Neutrophil (primary cell): ENCODE measurements around the gene KPNA3.
A peak's percentile ranks its signal among the peaks of the same experiment; 100 is the strongest.
"Not testable (repeated sequence)": the region's sequence is repeated elsewhere in the genome, so short reads cannot be mapped to it uniquely, and the experiment has no call there.

Experiments used
- H3K27ac ChIP-seq: fragments of 200-600 bp; sonication (generic); 2 replicates; pipeline ENCODE4 v1.5.1; 2016; ENCODE audit warnings: mild to moderate bottlenecking, moderate library complexity
- H3K27me3 ChIP-seq: fragments of 200-600 bp; sonication (generic); 2 replicates; pipeline ENCODE4 v1.6.0; 2016; ENCODE audit warnings: mild to moderate bottlenecking
- H3K36me3 ChIP-seq: fragments of 200-600 bp; sonication (generic); 2 replicates; pipeline ENCODE4 v1.5.1; 2017
- H3K4me1 ChIP-seq, 2 experiments: fragments of 200-600 bp in 1 of 2; sonication (generic) in 1 of 2; 1 replicate in 1 of 2; 2 replicates in 1 of 2; pipeline versions ENCODE4 v1.5.1 to v1.6.1; 2013 to 2016; ENCODE audit warnings: low read depth in 1 of 2, low read length in 1 of 2, mild to moderate bottlenecking in 1 of 2, moderate library complexity in 1 of 2; ENCODE audit not compliant: control insufficient read depth in 1 of 2, insufficient read depth in 1 of 2
- H3K4me3 ChIP-seq, 2 experiments: fragments of 200-600 bp in 1 of 2; sonication (generic) in 1 of 2; 1 replicate in 1 of 2; 2 replicates in 1 of 2; pipeline ENCODE4 v1.5.1; 2013 to 2016; ENCODE audit warnings: low read depth in 1 of 2, low read length in 1 of 2, mild to moderate bottlenecking in 1 of 2, moderate library complexity in 1 of 2
- H3K9me3 ChIP-seq: fragments of 200-600 bp; sonication (generic); 2 replicates; pipeline ENCODE4 v1.5.1; 2016
- CTCF ChIP-seq: fragments of 200-600 bp; sonication (generic); IDR thresholded peaks from 2 replicates; pipeline ENCODE4 v1.5.1; 2016; ENCODE audit warnings: antibody characterized with exemption

The KPNA3 gene

DNA sequence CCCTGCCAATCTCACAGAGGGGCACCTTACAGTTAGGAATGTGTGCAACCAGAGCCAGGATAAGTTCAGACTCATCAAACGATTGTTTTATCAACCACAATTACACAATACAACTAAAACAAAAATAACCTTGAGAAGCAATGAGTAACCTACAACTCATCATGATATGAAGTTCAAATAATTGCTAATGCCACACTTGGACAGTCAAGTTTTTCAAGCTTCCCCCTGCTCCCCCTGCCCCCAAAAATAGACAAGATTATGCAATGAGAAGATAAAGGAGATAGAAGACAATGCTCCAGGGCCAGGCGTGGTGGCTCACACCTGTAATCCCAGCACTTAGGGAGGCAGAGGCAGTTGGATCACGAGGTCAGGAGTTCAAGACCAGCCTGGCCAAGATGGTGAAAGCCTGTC is 13.6 kb upstream of the KPNA3 start:
- no peak for TF ChIP-seq CTCF

GRCh38 chr13:49803047-49803446 is 10.6 kb upstream of the KPNA3 start:
- not testable (repeated sequence) for H3K27ac ChIP-seq, H3K4me1 ChIP-seq, H3K36me3 ChIP-seq, H3K27me3 ChIP-seq, H3K4me3 ChIP-seq, H3K9me3 ChIP-seq

More for the DNA sequence above, 13.6 kb upstream of the KPNA3 start:
- H3K36me3 ChIP-seq = no peaks in the 10 kb centered on the region
- H3K4me3 ChIP-seq = no peak overlapping the region
- H3K27ac ChIP-seq = no peak overlapping the region
- peaks cover 4% of the 10 kb centered on the region for H3K27me3 ChIP-seq
- no peaks in the 10 kb centered on the region for H3K9me3 ChIP-seq
- no peaks in the 10 kb centered on the region for H3K4me1 ChIP-seq

DNA sequence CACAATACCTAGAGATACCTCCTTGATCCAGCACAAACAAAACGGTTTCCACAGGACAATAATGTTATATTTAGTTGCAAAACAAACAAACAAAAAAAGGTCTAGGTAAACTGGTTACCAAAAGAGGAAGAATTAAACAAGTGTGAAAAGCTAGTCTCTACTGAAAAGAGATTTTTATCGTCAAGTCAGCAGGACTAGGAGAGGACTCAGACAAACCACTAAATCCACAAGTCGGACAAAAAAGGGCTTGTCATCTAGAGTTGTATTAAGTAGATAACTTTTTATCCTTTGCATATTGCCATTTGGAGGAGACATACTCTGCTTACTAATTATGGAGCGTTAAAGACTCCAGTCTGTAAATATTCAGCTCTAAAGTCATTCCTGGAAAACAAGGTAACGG is 9.9 kb upstream of the KPNA3 start:
- Histone ChIP-seq H3K9me3 (no peaks in the 10 kb centered on the region), H3K4me1 (no peaks in the 10 kb centered on the region), H3K4me3 (no peak overlapping the region), H3K27me3 (peaks cover 4% of the 10 kb centered on the region), H3K36me3 (no peaks in the 10 kb centered on the region), H3K27ac (no peak overlapping the region)
- TF ChIP-seq CTCF = no peak

DNA sequence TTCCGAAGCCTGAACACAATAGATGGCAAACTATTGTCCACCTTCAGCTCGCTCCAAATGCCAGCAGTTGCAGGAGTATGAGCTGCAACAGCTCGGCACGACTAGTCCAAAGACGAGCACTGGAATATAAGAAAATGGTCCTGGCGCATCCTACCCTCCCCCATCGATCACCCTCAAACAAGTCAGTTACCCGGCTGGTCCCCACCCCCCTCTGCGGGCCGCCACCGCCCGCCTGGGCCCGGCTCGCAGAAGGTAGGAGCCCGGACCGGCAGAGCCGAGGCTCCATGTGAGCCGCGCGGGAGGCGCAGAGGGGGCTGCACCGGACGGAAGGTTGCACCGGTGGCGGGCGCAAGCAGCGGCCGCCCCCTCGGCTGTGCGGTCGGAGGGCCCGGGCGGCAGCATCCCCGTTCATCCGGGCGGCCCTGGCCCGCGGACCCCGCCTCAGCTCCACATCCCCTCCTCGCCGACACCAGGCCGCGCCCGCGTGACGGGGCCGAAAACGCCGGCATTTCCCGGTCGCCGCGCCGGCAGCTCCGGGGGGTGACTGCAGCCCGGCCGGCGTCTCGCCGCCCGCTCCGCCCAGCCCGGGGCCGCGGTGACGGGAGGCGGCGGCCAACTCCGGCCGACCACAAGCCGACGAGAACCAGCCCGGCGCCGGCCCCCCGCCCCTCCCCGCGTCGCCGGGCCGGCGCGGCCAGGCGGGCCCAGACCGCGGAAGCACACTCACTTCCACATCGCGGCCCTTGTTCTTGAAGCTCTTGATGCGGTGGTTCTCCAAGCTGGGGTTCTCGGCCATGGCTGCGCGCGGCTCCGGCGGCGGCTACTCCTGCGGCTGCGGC is 552 bp downstream of the KPNA3 start:
- Histone ChIP-seq H3K4me3 (peak overlapping the region; percentile 91 to 92), H3K4me1 (peaks cover 19 to 23% of the 10 kb centered on the region in 2 experiments), H3K36me3 (no peaks in the 10 kb centered on the region), H3K27ac (peak overlapping the region; percentile 94), H3K27me3 (no peaks in the 10 kb centered on the region), H3K9me3 (no peaks in the 10 kb centered on the region)
- peak; percentile 11 for TF ChIP-seq CTCF

DNA sequence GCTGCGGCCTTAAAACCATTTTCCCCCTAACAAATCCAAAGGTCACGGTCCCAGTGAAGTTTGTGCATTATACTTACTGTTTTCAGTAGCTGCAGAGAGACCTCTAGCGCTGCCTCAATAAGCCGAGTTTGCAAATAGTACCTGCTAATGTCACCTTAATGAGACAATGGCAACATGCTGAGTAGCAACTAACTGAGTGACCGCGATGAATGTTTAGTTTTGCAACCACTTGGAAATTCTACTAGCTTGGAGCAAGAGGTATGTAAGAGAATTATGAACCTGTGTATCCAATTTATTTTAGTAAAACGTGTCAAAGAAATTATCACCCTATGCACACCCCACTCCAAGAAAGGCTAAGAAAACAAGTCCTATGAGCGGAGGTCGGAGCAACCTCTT is 1.2 kb downstream of the KPNA3 start:
- TF ChIP-seq CTCF = no peak
- H3K27me3 ChIP-seq = no peaks in the 10 kb centered on the region
- H3K4me3 ChIP-seq = peak overlapping the region; percentile 91 to 92
- peak overlapping the region; percentile 94 for H3K27ac ChIP-seq
- no peaks in the 10 kb centered on the region for H3K36me3 ChIP-seq
- H3K4me1 ChIP-seq = peaks cover 19 to 23% of the 10 kb centered on the region in 2 experiments
- no peaks in the 10 kb centered on the region for H3K9me3 ChIP-seq

DNA sequence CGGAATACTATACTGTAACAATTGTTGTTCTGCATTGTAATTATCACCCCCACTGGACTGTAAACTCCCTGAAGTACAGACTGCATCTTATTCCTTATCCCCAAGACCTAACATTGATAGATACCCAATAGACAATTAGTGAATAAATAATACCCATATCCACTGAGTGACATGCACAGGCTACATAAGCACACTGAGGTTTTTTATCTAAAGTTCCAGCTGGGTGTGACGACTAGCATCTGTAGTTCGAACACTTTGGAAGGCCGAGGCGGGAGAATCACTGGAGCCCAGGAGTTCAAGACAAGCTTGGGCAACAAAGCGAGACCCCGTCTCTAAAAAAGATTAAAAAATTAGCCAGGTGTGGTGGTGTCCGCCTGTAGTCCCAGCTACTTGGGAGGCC is 2.5 kb downstream of the KPNA3 start:
- TF ChIP-seq CTCF = no peak
- peaks cover 19 to 23% of the 10 kb centered on the region in 2 experiments for H3K4me1 ChIP-seq
- H3K9me3 ChIP-seq = no peaks in the 10 kb centered on the region
- no peaks in the 10 kb centered on the region for H3K27me3 ChIP-seq
- H3K36me3 ChIP-seq = no peaks in the 10 kb centered on the region
- H3K4me3 ChIP-seq = no peak overlapping the region
- H3K27ac ChIP-seq = no peak overlapping the region
